Thoracic aorta (tissue), 2 donors: Measurements from ENCODE around the gene KRT39. TPM values are rescaled to one million over a fixed set of nuclear protein-coding genes. Genes with fewer than 3 reads are reported as not detected.

Source experiments
- ATAC-seq: fragments of 150-250 bp; one replicate; pipeline ENCODE4 v1.8.0; 2017; ENCODE audit warnings: low read depth; ENCODE audit not compliant: insufficient number of reproducible peaks, low FRiP score
- DNase-seq: peaks from one replicate; pipeline ENCODE4 v3.0.0-alpha.2; 2020; ENCODE audit warnings: low spot score
- H3K27ac ChIP-seq, 2 donors: fragments of 200-600 bp; sonication (generic); 1 replicate in 1 of 2; 2 replicates in 1 of 2; pipeline ENCODE4 v1.5.1; 2016; ENCODE audit warnings: mild to moderate bottlenecking in 2 of 2, moderate library complexity in 2 of 2
- H3K27me3 ChIP-seq: fragments of 200-600 bp; sonication (generic); replicated peaks from 2 replicates; pipeline ENCODE4 v1.6.0; 2016; ENCODE audit warnings: mild to moderate bottlenecking; ENCODE audit not compliant: insufficient read depth
- H3K36me3 ChIP-seq: fragments of 200-600 bp; sonication (generic); one replicate; pipeline ENCODE4 v1.5.1; 2016
- H3K4me1 ChIP-seq, 2 donors: fragments of 200-600 bp; sonication (generic); 1 replicate in 1 of 2; 2 replicates in 1 of 2; pipeline versions ENCODE4 v1.5.1 to v1.6.0; 2016; ENCODE audit warnings: low read depth in 2 of 2, mild to moderate bottlenecking in 1 of 2; ENCODE audit not compliant: control insufficient read depth in 1 of 2
- H3K4me3 ChIP-seq: fragments of 200-600 bp; sonication (generic); 2 replicates; pipeline ENCODE4 v1.5.1; 2016; ENCODE audit warnings: mild to moderate bottlenecking
- H3K9me3 ChIP-seq: fragments of 200-600 bp; sonication (generic); 2 replicates; pipeline ENCODE4 v1.5.1; 2016
- CTCF ChIP-seq: fragments of 200-600 bp; sonication (generic); IDR thresholded peaks from one replicate; pipeline ENCODE4 v1.5.1; 2019; ENCODE audit warnings: antibody characterized with exemption
- total RNA-seq, 2 donors: library from RNA; depleted of rRNA; stranded (reverse); fragments of >200 nt; gene quantifications; one replicate each; pipeline versions ENCODE4 v1.1.0 to v1.2.3, GENCODE V29; 2016

KRT39 gene
- total RNA-seq, 2 donors from 2014 or later, result not detected

GRCh38 chr17:40986920-40987319, 20.2 kb upstream of the KRT39 start:
- no peaks in the 10 kb centered on the region for H3K4me1 ChIP-seq
- DNase-seq (no peak), ATAC-seq (no peak)
- H3K9me3 ChIP-seq, result no peaks in the 10 kb centered on the region
- H3K36me3 ChIP-seq, result no peaks in the 10 kb centered on the region
- no peak for TF ChIP-seq CTCF
- no peaks in the 10 kb centered on the region for H3K27me3 ChIP-seq
- no peak overlapping the region for H3K4me3 ChIP-seq
- H3K27ac ChIP-seq, result no peak overlapping the region

GRCh38 chr17:40984226-40984625, 17.5 kb upstream of the KRT39 start, which contains the start of gene KRT40:
Gene KRT40 (minus strand): TSS chr17:40984326. CDS start chr17:40984273, 53 bp downstream.
- TF ChIP-seq CTCF, result no peak
- H3K9me3 ChIP-seq, result no peaks in the 10 kb centered on the region
- no peaks in the 10 kb centered on the region for H3K27me3 ChIP-seq
- no peak for DNase-seq
- H3K4me1 ChIP-seq, result peaks cover 0 to 3% of the 10 kb centered on the region in 2 donors
- no peaks in the 10 kb centered on the region for H3K36me3 ChIP-seq
- H3K4me3 ChIP-seq, result no peak within 1 kb of the TSS
- H3K27ac ChIP-seq, result no peak within 1 kb of the TSS
- ATAC-seq, result no peak

GRCh38 chr17:40981115-40981514, 14.4 kb upstream of the KRT39 start:
- Histone ChIP-seq H3K4me1 (peaks cover 0 to 3% of the 10 kb centered on the region in 2 donors), H3K27me3 (no peaks in the 10 kb centered on the region), H3K4me3 (no peak overlapping the region), H3K36me3 (no peaks in the 10 kb centered on the region), H3K27ac (no peak overlapping the region), H3K9me3 (no peaks in the 10 kb centered on the region)
- ATAC-seq (no peak), DNase-seq (no peak)
- TF ChIP-seq CTCF, result no peak

GRCh38 chr17:40980596-40980995, 13.8 kb upstream of the KRT39 start:
- H3K27me3 ChIP-seq, result no peaks in the 10 kb centered on the region
- H3K4me3 ChIP-seq, result no peak overlapping the region
- peaks cover 0 to 3% of the 10 kb centered on the region in 2 donors for H3K4me1 ChIP-seq
- TF ChIP-seq CTCF, result no peak
- DNase-seq, result no peak
- H3K36me3 ChIP-seq, result no peaks in the 10 kb centered on the region
- ATAC-seq, result no peak
- H3K9me3 ChIP-seq, result no peaks in the 10 kb centered on the region
- H3K27ac ChIP-seq, result no peak overlapping the region

- ATAC-seq (no peak), DNase-seq (no peak)
- H3K4me1 ChIP-seq, result peaks cover 0 to 3% of the 10 kb centered on the region in 2 donors
- no peaks in the 10 kb centered on the region for H3K36me3 ChIP-seq
- H3K9me3 ChIP-seq, result no peaks in the 10 kb centered on the region
- H3K4me3 ChIP-seq, result no peak overlapping the region
- no peak overlapping the region for H3K27ac ChIP-seq
- no peaks in the 10 kb centered on the region for H3K27me3 ChIP-seq
- TF ChIP-seq CTCF, result no peak
These were observed 13.4 kb upstream of the KRT39 start for GRCh38 chr17:40980117-40980516.
